GM19238 (cell line): ENCODE data around the gene RPS27A.
"Not testable (repeated sequence)": the region's sequence is repeated elsewhere in the genome, so short reads cannot be mapped to it uniquely, and the experiment has no call there.

Source experiments
- DNase-seq: peaks from one replicate; pipeline ENCODE4 v3.0.0; 2011; ENCODE audit warnings: low spot score; ENCODE audit not compliant: insufficient read length

Gene RPS27A

GRCh38 chr2:55236992-55237543 lies 4.6 kb downstream of the RPS27A start:
- no peak for DNase-seq

- DNase-seq, result no peak
These were observed 7.3 kb downstream of the RPS27A start for GRCh38 chr2:55239656-55240222.

- not testable (repeated sequence) for DNase-seq
These were observed 9.1 kb downstream of the RPS27A start for GRCh38 chr2:55241582-55241981.

- no peak for DNase-seq
These were observed 10.1 kb downstream of the RPS27A start for GRCh38 chr2:55242617-55243016.

GRCh38 chr2:55245411-55245810 lies 12.9 kb downstream of the RPS27A start:
- DNase-seq, result no peak

- DNase-seq, result no peak
These were observed 14.5 kb downstream of the RPS27A start for GRCh38 chr2:55247025-55247424.

GRCh38 chr2:55252832-55253231 lies 20.3 kb downstream of the RPS27A start:
- no peak for DNase-seq

GRCh38 chr2:55259586-55259985 lies 27.1 kb downstream of the RPS27A start:
- not testable (repeated sequence) for DNase-seq

GRCh38 chr2:55268288-55268906 lies 35.9 kb downstream of the RPS27A start:
- DNase-seq, result no peak

GRCh38 chr2:55268907-55269644 lies 36.6 kb downstream of the RPS27A start, which contains the start of gene MTIF2:
Gene MTIF2 (minus strand): TSS chr2:55269231. CDS start chr2:55263858, 5,373 bp downstream.
- peak; percentile 72 for DNase-seq

- no peak for DNase-seq
These were observed 37.1 kb downstream of the RPS27A start for GRCh38 chr2:55269645-55269990.

GRCh38 chr2:55274346-55274745 lies 41.9 kb downstream of the RPS27A start:
- DNase-seq, result not testable (repeated sequence)

GRCh38 chr2:55277310-55277709 lies 44.8 kb downstream of the RPS27A start:
- no peak for DNase-seq

- DNase-seq, result not testable (repeated sequence)
These were observed 46.8 kb downstream of the RPS27A start for GRCh38 chr2:55279214-55279835.

- not testable (repeated sequence) for DNase-seq
These were observed 47.5 kb downstream of the RPS27A start for GRCh38 chr2:55279859-55280424.

- DNase-seq, result not testable (repeated sequence)
These were observed 48.5 kb downstream of the RPS27A start for GRCh38 chr2:55280851-55281546.

GRCh38 chr2:55282110-55282917 lies 49.8 kb downstream of the RPS27A start:
- DNase-seq, result peak; percentile 59

GRCh38 chr2:55283083-55283482 lies 50.6 kb downstream of the RPS27A start:
- DNase-seq, result no peak
